ENCODE measurements around the gene HINT2. TPM values are rescaled to one million over a fixed set of nuclear protein-coding genes. Genes with fewer than 3 reads are reported as not detected.
A peak's percentile ranks its signal among the peaks of the same experiment; 100 is the strongest.

The HINT2 gene
- total RNA-seq, 1 donor from 2014 or later: 37.1 TPM

DNA sequence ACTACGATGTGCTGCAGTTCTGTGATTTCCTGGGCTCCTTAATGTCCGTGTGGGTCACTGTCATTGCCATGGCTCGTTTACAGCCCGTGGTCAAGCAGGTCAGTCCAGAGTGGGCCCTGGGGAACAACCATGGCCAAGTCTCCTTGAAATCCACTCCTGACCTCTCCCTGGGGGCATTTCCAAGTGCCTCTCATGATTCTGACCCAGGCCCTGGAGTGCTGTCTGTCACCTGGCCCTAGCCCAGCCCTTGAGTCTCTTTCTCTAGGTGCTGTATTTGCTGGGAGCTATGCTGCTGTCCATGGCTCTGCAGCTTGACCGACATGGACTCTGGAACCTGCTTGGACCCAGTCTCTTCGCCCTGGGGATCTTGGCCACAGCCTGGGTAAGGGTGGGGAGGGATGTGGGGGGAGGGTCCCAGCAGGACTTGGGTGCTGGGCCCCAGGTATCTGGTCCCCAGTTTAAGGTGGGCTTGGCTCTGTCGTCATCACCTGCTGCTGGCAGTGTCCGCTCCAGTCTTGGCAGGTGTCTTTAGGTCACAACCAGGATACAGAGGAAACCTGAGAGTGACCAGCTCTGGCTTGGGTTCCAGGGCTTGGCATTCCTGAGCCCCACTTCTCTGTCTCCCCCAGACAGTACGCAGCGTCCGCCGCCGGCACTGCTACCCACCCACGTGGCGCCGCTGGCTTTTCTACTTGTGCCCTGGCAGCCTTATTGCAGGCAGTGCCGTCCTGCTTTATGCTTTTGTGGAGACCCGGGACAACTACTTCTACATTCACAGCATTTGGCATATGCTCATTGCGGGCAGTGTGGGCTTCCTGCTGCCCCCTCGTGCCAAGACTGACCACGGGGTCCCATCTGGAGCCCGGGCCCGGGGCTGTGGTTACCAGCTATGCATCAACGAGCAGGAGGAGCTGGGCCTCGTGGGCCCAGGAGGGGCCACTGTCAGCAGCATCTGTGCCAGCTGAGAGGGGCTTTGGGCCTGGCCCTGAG, 38.3 kb upstream of the HINT2 start:
- Histone ChIP-seq H3K9me3 (no peaks in the 10 kb centered on the region), H3K4me3 (no peak overlapping the region), H3K27ac (no peak overlapping the region), H3K4me1 (no peaks in the 10 kb centered on the region), H3K27me3 (no peaks in the 10 kb centered on the region), H3K36me3 (no peaks in the 10 kb centered on the region)
- intact Hi-C loops (cut with DNase I): no loop called here
- peak; percentile 23 for ATAC-seq
- no peak for TF ChIP-seq CTCF (IDR thresholded peaks at IDR 0.05)
- DNase-seq: no peak

DNA sequence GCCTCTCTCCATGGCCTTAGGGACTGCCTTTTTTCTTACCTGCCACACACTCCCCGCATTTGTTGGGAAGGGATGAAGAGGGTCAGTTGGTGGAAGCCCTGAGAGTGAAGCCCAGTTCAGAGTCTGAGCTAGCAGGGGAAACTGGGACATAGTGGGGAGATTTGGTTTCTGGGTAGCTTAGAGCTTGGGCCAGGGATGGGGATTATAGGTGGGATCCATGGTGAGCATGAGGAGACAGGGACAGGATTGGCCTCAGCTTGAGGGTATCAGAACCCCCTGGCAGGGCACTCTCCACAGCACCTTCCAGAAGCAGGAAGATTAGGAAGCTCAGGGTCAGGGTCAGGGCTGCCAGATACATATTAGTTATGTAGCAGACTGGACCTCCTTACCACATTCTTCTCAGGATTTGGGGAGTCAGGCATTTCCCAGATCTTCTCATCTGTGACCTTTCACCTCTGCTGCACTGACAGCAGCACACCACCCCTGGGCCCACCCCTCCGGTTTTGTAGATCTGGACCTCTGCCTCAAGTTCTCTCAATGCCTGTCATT, 37.5 kb upstream of the HINT2 start:
- Histone ChIP-seq H3K4me1 (no peaks in the 10 kb centered on the region), H3K27me3 (no peaks in the 10 kb centered on the region), H3K9me3 (no peaks in the 10 kb centered on the region), H3K36me3 (no peaks in the 10 kb centered on the region), H3K4me3 (no peak overlapping the region), H3K27ac (no peak overlapping the region)
- intact Hi-C loops (cut with DNase I): no loop called here
- ATAC-seq: no peak
- DNase-seq: no peak
- no peak for TF ChIP-seq CTCF (IDR thresholded peaks at IDR 0.05)

DNA sequence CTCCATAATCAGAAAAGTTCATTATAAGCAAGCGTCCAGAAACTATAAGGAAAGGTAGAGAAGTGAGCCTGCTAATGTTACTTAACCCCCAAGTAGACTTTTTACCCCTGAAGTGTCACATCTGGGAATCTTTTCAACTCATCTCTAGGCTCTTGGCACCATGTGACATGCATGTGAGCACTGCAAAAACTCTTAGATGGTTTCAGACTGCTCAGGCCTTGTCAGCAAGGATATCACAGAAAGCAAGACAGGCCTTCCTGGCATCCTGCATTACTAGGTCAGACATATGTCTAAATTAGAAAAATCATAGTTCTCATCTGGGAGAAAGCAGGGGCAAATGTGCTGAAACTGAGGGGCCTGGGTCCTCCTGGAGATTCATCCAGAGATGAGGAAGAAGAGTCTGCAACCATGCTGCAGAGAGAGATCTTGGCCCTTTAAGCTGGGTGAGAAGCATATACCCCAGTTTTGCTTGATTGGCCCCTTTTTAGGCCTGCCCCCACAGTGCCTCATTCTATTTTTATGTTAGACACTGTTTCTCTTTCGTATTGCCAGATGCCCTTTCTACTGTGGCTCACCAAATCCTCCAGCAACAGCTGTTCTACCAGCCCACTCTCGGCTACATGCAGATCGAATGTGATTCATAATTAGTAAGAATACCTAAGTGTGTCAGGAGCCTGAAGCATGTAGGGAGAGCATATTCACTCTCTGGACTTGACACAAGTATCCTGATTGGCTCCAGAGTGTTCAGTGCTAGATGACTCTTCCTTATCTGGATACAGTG, 33.1 kb upstream of the HINT2 start:
- peaks cover 25% of the 10 kb centered on the region for H3K4me1 ChIP-seq
- no peak overlapping the region for H3K4me3 ChIP-seq
- H3K27ac ChIP-seq: no peak overlapping the region
- H3K9me3 ChIP-seq: no peaks in the 10 kb centered on the region
- intact Hi-C loops (cut with DNase I): no loop called here
- ATAC-seq (no peak), DNase-seq (no peak)
- no peaks in the 10 kb centered on the region for H3K27me3 ChIP-seq
- no peak for TF ChIP-seq CTCF (IDR thresholded peaks at IDR 0.05)
- no peaks in the 10 kb centered on the region for H3K36me3 ChIP-seq

GRCh38 chr9:35845824-35846771, 31.3 kb upstream of the HINT2 start:
- Histone ChIP-seq H3K36me3 (no peaks in the 10 kb centered on the region), H3K27me3 (no peaks in the 10 kb centered on the region), H3K4me3 (peak overlapping the region; percentile 17), H3K27ac (peak overlapping the region; percentile 63), H3K4me1 (peaks cover 33% of the 10 kb centered on the region), H3K9me3 (no peaks in the 10 kb centered on the region)
- peak; percentile 66 for ATAC-seq
- intact Hi-C loops (cut with DNase I): no loop called here
- no peak for TF ChIP-seq CTCF (IDR thresholded peaks at IDR 0.05)
- peak; percentile 74 for DNase-seq

Data from upper lobe of right lung (tissue), 1 donor.